SK-N-SH (cell line): ENCODE results near the gene HHAT. TPM values are rescaled to one million over a fixed set of nuclear protein-coding genes. Genes with fewer than 3 reads are reported as not detected.

Experiments
- CTCF ChIA-PET: fragments of 300-600, 350-600 bp; formaldehyde crosslinking; extraction: SDS; loops from one replicate; lab custom pipeline; 2021; lab: Yijun Ruan, JAX
- POLR2A ChIA-PET: fragments of 350-600 bp; sonication (Branson Sonifier 250); formaldehyde crosslinking; extraction: SDS; loops from one replicate; lab custom pipeline; 2020; ENCODE audit warnings: antibody characterized with exemption, inconsistent platforms; lab: Yijun Ruan, JAX
- DNase-seq: peaks from one replicate; pipeline ENCODE4 v3.0.0; 2012
- H2AFZ ChIP-seq: fragments of 200-600 bp; sonication (generic); 2 replicates; pipeline ENCODE4 v1.8.1; 2016; ENCODE audit warnings: antibody characterized with exemption, mild to moderate bottlenecking, low read depth
- H3F3A ChIP-seq: fragments of 200-600 bp; sonication (generic); replicated peaks from 2 replicates; pipeline ENCODE3; 2016; ENCODE audit warnings: antibody characterized with exemption, mild to moderate bottlenecking; ENCODE audit not compliant: insufficient read depth
- H3K27ac ChIP-seq, 2 experiments: fragments of 200-500 bp in 1 of 2; fragments of 200-600 bp in 1 of 2; sonication (Bioruptor generic) in 1 of 2; sonication (generic), shearing (Covaris generic) in 1 of 2; 2 replicates each; pipeline versions ENCODE4 v1.5.1 to v1.6.1; 2014 to 2016; ENCODE audit warnings: low read depth in 2 of 2, inconsistent platforms in 1 of 2, low read length in 1 of 2, mild to moderate bottlenecking in 1 of 2, mixed read lengths in 1 of 2
- H3K27me3 ChIP-seq: fragments of 200-600 bp; sonication (generic), shearing (Covaris generic); 2 replicates; pipeline ENCODE4 v1.6.1; 2016; ENCODE audit warnings: mixed run types; ENCODE audit not compliant: insufficient read depth
- H3K36me3 ChIP-seq, 2 experiments: fragments of 200-500 bp in 1 of 2; fragments of 200-600 bp in 1 of 2; sonication (Bioruptor generic) in 1 of 2; sonication (generic) in 1 of 2; replicated peaks in 1 of 2; 2 replicates each; pipeline versions ENCODE3 to v1.5.1; 2014 to 2016; ENCODE audit warnings: low read length in 1 of 2, mild to moderate bottlenecking in 1 of 2; ENCODE audit not compliant: insufficient read depth in 2 of 2, control insufficient read depth in 1 of 2
- H3K4me1 ChIP-seq, 2 experiments: fragments of 200-500 bp in 1 of 2; fragments of 200-600 bp in 1 of 2; sonication (Bioruptor generic) in 1 of 2; sonication (generic), shearing (Covaris generic) in 1 of 2; 2 replicates each; pipeline versions ENCODE4 v1.5.1 to v1.6.1; 2014 to 2016; ENCODE audit warnings: low read depth in 1 of 2, low read length in 1 of 2, mixed run types in 1 of 2; ENCODE audit not compliant: insufficient read depth in 2 of 2, control insufficient read depth in 1 of 2
- H3K4me2 ChIP-seq: fragments of 200-600 bp; sonication (generic), shearing (Covaris generic); 2 replicates; pipeline ENCODE4 v1.6.1; 2017; ENCODE audit warnings: mixed run types
- H3K4me3 ChIP-seq, 2 experiments: fragments of 200-500 bp in 1 of 2; fragments of 200-600 bp in 1 of 2; sonication (Bioruptor generic) in 1 of 2; sonication (generic), shearing (Covaris generic) in 1 of 2; 2 replicates each; pipeline versions ENCODE4 v1.5.1 to v1.8.1; 2014 to 2016; ENCODE audit warnings: low read depth in 2 of 2, inconsistent platforms in 1 of 2, low read length in 1 of 2, mild to moderate bottlenecking in 1 of 2, mixed read lengths in 1 of 2, moderate library complexity in 1 of 2
- H3K79me2 ChIP-seq: fragments of 200-600 bp; sonication (generic); 2 replicates; pipeline ENCODE4 v1.8.1; 2017; ENCODE audit warnings: mild to moderate bottlenecking; ENCODE audit not compliant: insufficient read depth
- H3K9ac ChIP-seq: fragments of 200-600 bp; sonication (generic); 2 replicates; pipeline ENCODE4 v1.6.1; 2017; ENCODE audit warnings: mixed run types
- H3K9me2 ChIP-seq: fragments of 200-600 bp; sonication (generic); 2 replicates; pipeline ENCODE4 v1.6.1; 2017; ENCODE audit warnings: mixed run types
- H3K9me3 ChIP-seq: fragments of 200-600 bp; sonication (generic); 2 replicates; pipeline ENCODE4 v1.6.1; 2017; ENCODE audit warnings: mixed run types, mild to moderate bottlenecking, moderate library complexity
- H4K20me1 ChIP-seq: fragments of 200-600 bp; sonication (generic); 2 replicates; pipeline ENCODE4 v1.6.1; 2017; ENCODE audit warnings: mild to moderate bottlenecking, mixed run types; ENCODE audit not compliant: insufficient read depth
- CHD2 ChIP-seq: fragments of 150-350 bp; IDR thresholded peaks from 2 replicates; pipeline ENCODE4 v1.6.1; 2018; ENCODE audit warnings: low read length; ENCODE audit not compliant: partially characterized antibody
- EP300 ChIP-seq, 2 experiments: IDR thresholded peaks; 2 replicates each; pipeline versions ENCODE4 v1.4.0 to v1.6.1; 2012; ENCODE audit warnings: borderline replicate concordance in 1 of 2, low read depth in 1 of 2, low read length in 1 of 2
- EZH2phosphoT487 ChIP-seq: fragments of 200-600 bp; sonication (generic); IDR thresholded peaks from 2 replicates; pipeline ENCODE4 v1.6.1; 2017; ENCODE audit warnings: low read depth, mixed run types, mild to moderate bottlenecking, antibody characterized with exemption, moderate library complexity, borderline replicate concordance
- FOXJ3 ChIP-seq: sonication (generic); formaldehyde crosslinking; IDR thresholded peaks from 2 replicates; pipeline ENCODE4 v1.5.1; 2020; ENCODE audit warnings: mild to moderate bottlenecking, missing genetic modification reagents
- IRF3 ChIP-seq: fragments of 150-350 bp; IDR thresholded peaks from 2 replicates; pipeline ENCODE4 v1.6.1; 2016; ENCODE audit warnings: mild to moderate bottlenecking, low read depth, low read length
- JUND ChIP-seq: IDR thresholded peaks from 2 replicates; pipeline ENCODE4 v1.4.0; 2012
- MEF2A ChIP-seq: IDR thresholded peaks from 2 replicates; pipeline ENCODE4 v1.4.0; 2012; ENCODE audit warnings: low read depth, borderline replicate concordance
- NFIC ChIP-seq: IDR thresholded peaks from 2 replicates; pipeline ENCODE4 v1.4.0; 2012; ENCODE audit warnings: borderline replicate concordance
- NRF1 ChIP-seq: IDR thresholded peaks from 2 replicates; pipeline ENCODE4 v1.6.1; 2012; ENCODE audit warnings: low read depth, mild to moderate bottlenecking, low read length
- PBX3 ChIP-seq: IDR thresholded peaks from 2 replicates; pipeline ENCODE4; 2012
- RAD21 ChIP-seq: IDR thresholded peaks from 2 replicates; pipeline ENCODE4 v1.6.1; 2012; ENCODE audit warnings: mild to moderate bottlenecking, low read length
- RCOR1 ChIP-seq: fragments of 150-350 bp; IDR thresholded peaks from 2 replicates; pipeline ENCODE4 v1.6.1; 2017; ENCODE audit warnings: antibody characterized with exemption, low read length
- REST ChIP-seq: IDR thresholded peaks from 2 replicates; pipeline ENCODE4 v1.6.1; 2012; ENCODE audit warnings: mild to moderate bottlenecking, low read depth, low read length, moderate library complexity
- RFX5 ChIP-seq: IDR thresholded peaks from 2 replicates; pipeline ENCODE4 v1.6.1; 2012; ENCODE audit warnings: mild to moderate bottlenecking, improper control_type of control experiment, low read length
- SIN3A ChIP-seq: IDR thresholded peaks from 2 replicates; pipeline ENCODE4 v1.6.1; 2012; ENCODE audit warnings: low read depth, mild to moderate bottlenecking, low read length, moderate library complexity, borderline replicate concordance
- SMC3 ChIP-seq: IDR thresholded peaks from 2 replicates; pipeline ENCODE4 v1.6.1; 2012; ENCODE audit warnings: low read depth, low read length, improper control_type of control experiment
- TAF1 ChIP-seq: IDR thresholded peaks from 2 replicates; pipeline ENCODE4 v1.6.1; 2012; ENCODE audit warnings: low read depth, mild to moderate bottlenecking, low read length, moderate library complexity, borderline replicate concordance
- TCF12 ChIP-seq: IDR thresholded peaks from 2 replicates; pipeline ENCODE4 v1.4.0; 2012
- TEAD4 ChIP-seq: IDR thresholded peaks from 2 replicates; pipeline ENCODE4 v1.4.0; 2012; ENCODE audit warnings: mild to moderate bottlenecking, borderline replicate concordance; ENCODE audit not compliant: insufficient read depth
- YY1 ChIP-seq: IDR thresholded peaks from 2 replicates; pipeline ENCODE4 v1.4.0; 2012; ENCODE audit warnings: low read depth, mild to moderate bottlenecking
- WGBS: methylation state at CpG from one replicate; pipeline ENCODE4 v1.1.6; 2017; ENCODE audit warnings: low lambda C conversion rate; 5-methylcytosine and 5-hydroxymethylcytosine counted together
- polyA plus RNA-seq, 3 experiments: library from polyadenylated mRNA; depleted of rRNA; stranded (reverse); fragments of >200 nt; gene quantifications; 2 replicates each; pipeline ENCODE4 v1.2.3, GENCODE V29; 2012

The HHAT gene
- polyA plus RNA-seq, 1 of the 3 experiments (the other 2 are of a cell fraction), result 8.1 TPM

- Histone ChIP-seq H2AFZ (no peak overlapping the region), H3K36me3 (no peaks in the 10 kb centered on the region), H3K27me3 (no peaks in the 10 kb centered on the region), H3K79me2 (no peaks in the 10 kb centered on the region), H4K20me1 (no peaks in the 10 kb centered on the region), H3K4me1 (no peaks in the 10 kb centered on the region; a peak in 1 of 4 replicates), H3K4me3 (no peak overlapping the region), H3K9me3 (no peaks in the 10 kb centered on the region), H3K4me2 (no peak overlapping the region), H3K9ac (no peak overlapping the region), H3K9me2 (no peaks in the 10 kb centered on the region), H3K27ac (no peak overlapping the region), H3F3A (no peaks in the 10 kb centered on the region)
- TF ChIP-seq IRF3 (no peak), NRF1 (no peak), YY1 (no peak), RCOR1 (no peak), TCF12 (no peak), TEAD4 (no peak), JUND (no peak), SMC3 (no peak), RFX5 (no peak), FOXJ3 (CRISPR knock-in tag) (no peak), EZH2phosphoT487 (no peak), REST (no peak)
- ChIA-PET POLR2A (no interaction called here), CTCF (interaction anchor here (1.2 to 2.5 kb wide), 3 partner anchors 10 to 40 kb away, joined by 3 to 9 read pairs (median 3); no protein-coding TSS in a partner anchor)
- WGBS, result 85% methylated on average over 6 of the region's 6 CpGs
- no peak for DNase-seq
Measured at GRCh38 chr1:210366767-210367166, 38.1 kb downstream of the HHAT start.

GRCh38 chr1:210367566-210367965, 38.9 kb downstream of the HHAT start:
- peaks cover 1% of the 10 kb centered on the region for H3F3A ChIP-seq
- H3K79me2 ChIP-seq, result no peaks in the 10 kb centered on the region
- H2AFZ ChIP-seq, result no peak overlapping the region
- H3K27ac ChIP-seq, result no peak overlapping the region
- ChIA-PET CTCF (interaction anchor here (1.2 to 2.5 kb wide), 2 partner anchors 12 to 39 kb away, joined by 3 to 9 read pairs; no protein-coding TSS in a partner anchor), POLR2A (no interaction called here)
- no peaks in the 10 kb centered on the region for H3K9me2 ChIP-seq
- no peaks in the 10 kb centered on the region; a peak in 1 of 4 replicates for H3K4me1 ChIP-seq
- no peak overlapping the region for H3K9ac ChIP-seq
- no peaks in the 10 kb centered on the region for H3K36me3 ChIP-seq
- H3K27me3 ChIP-seq, result no peaks in the 10 kb centered on the region
- no peak for DNase-seq
- no peaks in the 10 kb centered on the region for H3K9me3 ChIP-seq
- WGBS, result 100% methylated on average over 2 of the region's 2 CpGs
- H3K4me3 ChIP-seq, result no peak overlapping the region
- H4K20me1 ChIP-seq, result no peaks in the 10 kb centered on the region
- no peak overlapping the region for H3K4me2 ChIP-seq
- no peak for TF ChIP-seq REST
- TF ChIP-seq RFX5, result no peak
- TF ChIP-seq CHD2, result no peak
- no peak for TF ChIP-seq EP300 (IDR thresholded peaks at IDR 0.05; ENCODE audit: borderline replicate concordance in 1 of 2, low read depth in 1 of 2, low read length in 1 of 2)
- no peak for TF ChIP-seq SMC3
- no peak for TF ChIP-seq PBX3
- no peak for TF ChIP-seq NFIC
- TF ChIP-seq TAF1, result no peak
- no peak for TF ChIP-seq MEF2A
- TF ChIP-seq RAD21, result no peak
- no peak for TF ChIP-seq SIN3A
